K562 (cell line): Measurements from ENCODE around the gene ERP44. TPM values are rescaled to one million over a fixed set of nuclear protein-coding genes. Genes with fewer than 3 reads are reported as not detected.
A peak's percentile ranks its signal among the peaks of the same experiment; 100 is the strongest.

Source experiments
- ATAC-seq: fragments of 200-7000 bp; cut with Tn5 transposase; 3 replicates; pipeline ENCODE4 v1.9.1; 2020; ENCODE audit warnings: moderate library complexity
- BruUV-seq: library from RNA; stranded (reverse); fragments of 400-500 nt; replicated peaks from 2 replicates; lab custom pipeline; 2021; lab: Mats Ljungman, UMichigan
- CTCF ChIA-PET: fragments of 300-600 bp; formaldehyde crosslinking; extraction: SDS; loops from one replicate; lab custom pipeline; 2021; ENCODE audit warnings: low intra/inter-chr PET ratio; lab: Yijun Ruan, JAX
- POLR2A ChIA-PET: fragments of 300-600, 350-650 bp; sonication (Branson Sonifier 250); formaldehyde crosslinking; extraction: SDS; loops from one replicate; lab custom pipeline; 2021; ENCODE audit warnings: antibody characterized with exemption, inconsistent platforms; lab: Yijun Ruan, JAX
- DNase-seq, 4 experiments: peaks; one replicate each; pipeline versions ENCODE4 v3.0.0 to v3.0.0-alpha.2; 2011 to 2018; ENCODE audit warnings: low spot score in 3 of 4, mixed read lengths in 3 of 4; ENCODE audit errors: extremely low read depth in 1 of 4
- FAIRE-seq: peaks from 2 replicates; lab custom pipeline; 2011; peaks lifted over from hg19 to GRCh38; lab: Jason Lieb, UNC
- H2AFZ ChIP-seq: 2 replicates; pipeline ENCODE4 v1.6.0; 2011; ENCODE audit warnings: low read depth, low read length, control low read depth, inconsistent platforms
- H3K27ac ChIP-seq: fragments of 200-600 bp; 3 replicates; pipeline ENCODE4 v1.8.0; 2011; ENCODE audit warnings: low read depth, mild to moderate bottlenecking, control low read depth, inconsistent platforms, low read length, moderate library complexity, mixed read lengths; ENCODE audit errors: extremely low read depth
- H3K27me3 ChIP-seq, 2 experiments: fragments of 300-600 bp in 1 of 2; 2 replicates in 1 of 2; 3 replicates in 1 of 2; pipeline versions ENCODE4 v1.6.0 to v1.8.0; 2011; ENCODE audit warnings: inconsistent platforms in 2 of 2, low read length in 2 of 2, mild to moderate bottlenecking in 1 of 2, mixed read lengths in 1 of 2, moderate library complexity in 1 of 2; ENCODE audit not compliant: control insufficient read depth in 2 of 2, insufficient read depth in 2 of 2
- H3K36me3 ChIP-seq: fragments of 300-600 bp; 3 replicates; pipeline ENCODE4 v1.8.0; 2011; ENCODE audit warnings: mild to moderate bottlenecking, low read length, inconsistent platforms; ENCODE audit not compliant: control insufficient read depth, insufficient read depth
- H3K4me1 ChIP-seq, 2 experiments: fragments of 200-600 bp in 1 of 2; replicated peaks in 1 of 2; 2 replicates in 1 of 2; 3 replicates in 1 of 2; pipeline versions ENCODE4 v1.5.1 to v1.8.0; 2011; ENCODE audit warnings: inconsistent platforms in 2 of 2, low read length in 2 of 2, mild to moderate bottlenecking in 1 of 2, mixed read lengths in 1 of 2, moderate library complexity in 1 of 2; ENCODE audit not compliant: control insufficient read depth in 2 of 2, insufficient read depth in 2 of 2
- H3K4me2 ChIP-seq: 2 replicates; pipeline ENCODE4 v1.6.1; 2011; ENCODE audit warnings: low read length, control low read depth, inconsistent platforms, mixed read lengths; ENCODE audit not compliant: insufficient read depth
- H3K4me3 ChIP-seq: fragments of 200-600 bp; sonication (generic), shearing (Covaris generic); 2 replicates; pipeline ENCODE4 v1.5.1; 2016; ENCODE audit warnings: control low read depth, inconsistent platforms
- H3K79me2 ChIP-seq: fragments of 200-600 bp; 3 replicates; pipeline ENCODE4 v1.8.0; 2011; ENCODE audit warnings: low read length, inconsistent platforms; ENCODE audit not compliant: control insufficient read depth, insufficient read depth
- H3K9ac ChIP-seq, 2 experiments: 2 replicates each; pipeline versions ENCODE4 v1.6.0 to v1.6.1; 2011; ENCODE audit warnings: low read depth in 2 of 2, low read length in 2 of 2, control low read depth in 1 of 2, inconsistent platforms in 1 of 2, mild to moderate bottlenecking in 1 of 2, mixed read lengths in 1 of 2; ENCODE audit not compliant: insufficient read depth in 1 of 2
- H3K9me1 ChIP-seq: one replicate; pipeline ENCODE4 v1.6.0; 2011; ENCODE audit warnings: inconsistent platforms, mild to moderate bottlenecking, low read length, moderate library complexity; ENCODE audit not compliant: control insufficient read depth, insufficient read depth
- H3K9me3 ChIP-seq: replicated peaks from 2 replicates; pipeline ENCODE4 v1.5.1; 2011; ENCODE audit warnings: low read depth, low read length, inconsistent platforms; ENCODE audit not compliant: control insufficient read depth, insufficient read depth
- H4K20me1 ChIP-seq: replicated peaks from 2 replicates; pipeline ENCODE4 v1.6.1; 2011; ENCODE audit warnings: low read length, inconsistent platforms, mixed read lengths; ENCODE audit not compliant: control insufficient read depth, insufficient read depth
- CBX3 ChIP-seq, 2 experiments: IDR thresholded peaks; 1 replicate in 1 of 2; 2 replicates in 1 of 2; pipeline ENCODE4 v1.6.1; 2012; ENCODE audit warnings: inconsistent platforms in 2 of 2, low read length in 2 of 2, borderline replicate concordance in 1 of 2, control low read depth in 1 of 2
- CHD1 ChIP-seq: fragments of 200-600 bp; sonication (generic); IDR thresholded peaks from one replicate; pipeline ENCODE4 v1.6.1; 2012; ENCODE audit warnings: mild to moderate bottlenecking, moderate library complexity, low read length, inconsistent platforms
- EHMT2 ChIP-seq: fragments of 450-650 bp; IDR thresholded peaks from 2 replicates; pipeline ENCODE4 v1.6.1; 2018; ENCODE audit warnings: antibody characterized with exemption
- FIP1L1 ChIP-seq: fragments of 200-400 bp; formaldehyde crosslinking; IDR thresholded peaks from 2 replicates; pipeline ENCODE4 v1.6.1; 2018; ENCODE audit warnings: mild to moderate bottlenecking, low read depth, low read length; ENCODE audit not compliant: poor library complexity, severe bottlenecking
- FOS ChIP-seq: IDR thresholded peaks from 3 replicates; pipeline ENCODE4 v1.6.1; 2011; ENCODE audit not compliant: insufficient read length; ENCODE audit errors: extremely low read depth
- GABPA ChIP-seq: fragments of 200-800 bp; sonication (Bioruptor generic); conservative IDR thresholded peaks from 2 replicates; pipeline ENCODE4 v1.6.1; 2016; ENCODE audit warnings: low read depth, missing genetic modification characterization, missing compliant biosample characterization
- HDAC1 ChIP-seq, 2 experiments: fragments of 450-650 bp; IDR thresholded peaks; 2 replicates each; pipeline ENCODE4 v1.6.1; 2016 to 2017; ENCODE audit warnings: inconsistent platforms in 1 of 2, mild to moderate bottlenecking in 1 of 2, moderate library complexity in 1 of 2
- NCOA4 ChIP-seq: fragments of 450-650 bp; IDR thresholded peaks from 2 replicates; pipeline ENCODE4 v1.6.1; 2018; ENCODE audit warnings: mild to moderate bottlenecking; ENCODE audit not compliant: partially characterized antibody
- POLR2AphosphoS5 ChIP-seq: IDR thresholded peaks from 2 replicates; pipeline ENCODE4 v1.6.1; 2011; ENCODE audit warnings: mild to moderate bottlenecking, low read depth, low read length, moderate library complexity; ENCODE audit not compliant: control insufficient read depth, insufficient read depth
- PYGO2 ChIP-seq: fragments of 450-650 bp; IDR thresholded peaks from 2 replicates; pipeline ENCODE4 v1.6.1; 2016; ENCODE audit warnings: mild to moderate bottlenecking, missing genetic modification characterization, moderate library complexity, missing compliant biosample characterization
- SPI1 ChIP-seq: IDR thresholded peaks from 2 replicates; pipeline ENCODE4 v1.6.1; 2011; ENCODE audit warnings: low read depth, low read length, control low read depth, borderline replicate concordance
- THRAP3 ChIP-seq: fragments of 450-650 bp; IDR thresholded peaks from 2 replicates; pipeline ENCODE4 v1.6.1; 2016; ENCODE audit warnings: mild to moderate bottlenecking, inconsistent platforms, borderline replicate concordance
- ZNF140 ChIP-seq: fragments of 250-450 bp; sonication (Bioruptor Pico); IDR thresholded peaks from 2 replicates; pipeline ENCODE4 v1.8.0; 2021; ENCODE audit warnings: moderate library complexity, mild to moderate bottlenecking, inconsistent platforms
- ZNF239 ChIP-seq: fragments of 250-450 bp; sonication (Bioruptor Pico); IDR thresholded peaks from 2 replicates; pipeline ENCODE4 v1.4.0; 2020; ENCODE audit warnings: mild to moderate bottlenecking
- ZZZ3 ChIP-seq: fragments of 450-650 bp; IDR thresholded peaks from 2 replicates; pipeline ENCODE4 v1.6.1; 2016; ENCODE audit warnings: antibody characterized with exemption, mild to moderate bottlenecking, moderate library complexity
- in situ Hi-C: fragments of 300-500 bp; cut with MboI; formaldehyde crosslinking; loops from 4 replicates; pipeline ENCODE4 v1.15.0; 2018; ENCODE audit warnings: inconsistent platforms, mixed read lengths
- intact Hi-C: fragments of 100-400 bp; cut with micrococcal nuclease; formaldehyde crosslinking; loops from 2 replicates; pipeline ENCODE4 v1.14.2; 2022
- polyA plus RNA-seq, 8 experiments: library from polyadenylated mRNA; depleted of rRNA in 4 of 8; stranded (reverse) in 5 of 8; unstranded in 3 of 8; fragments of >200 nt; fragmentation: Nextera tagmentation in 2 of 8; fragmentation: Illumina TruSeq in 1 of 8; extraction: Ambion mirVana in 2 of 8; extraction: Trizol in 1 of 8; gene quantifications; 2 replicates each; pipeline versions ENCODE4 v1.2.1 to v1.2.3, GENCODE V29; 2011 to 2014; ENCODE audit warnings: inconsistent platforms in 1 of 8, missing spikeins in 1 of 8
- total RNA-seq, 7 experiments: library from RNA; depleted of rRNA in 6 of 7; stranded (reverse); fragments of >200 nt in 6 of 7; fragmentation: Illumina TruSeq in 2 of 7; extraction: Trizol in 2 of 7; gene quantifications; 2 replicates each; pipeline versions ENCODE4 v1.2.1 to v1.2.3, GENCODE V29; 2011 to 2021; ENCODE audit warnings: low replicate concordance in 1 of 7
- TF ChIP-seq, protein P1 (sequence below): sonication (generic); formaldehyde crosslinking; IDR thresholded peaks from 2 replicates; pipeline ENCODE4 v1.8.1; 2023; ENCODE audit warnings: mild to moderate bottlenecking, missing genetic modification reagents
- TF ChIP-seq, protein P2 (sequence below): fragments of 250-450 bp; sonication (Bioruptor Pico); IDR thresholded peaks from 2 replicates; pipeline ENCODE4 v1.4.0; 2020

Gene ERP44
- total and polyA plus RNA-seq, 9 of the 15 experiments (the other 6 are each of a cell fraction or from before 2014, with no cell fraction given), result 9.2 to 23.4 (median 13.6) TPM

DNA sequence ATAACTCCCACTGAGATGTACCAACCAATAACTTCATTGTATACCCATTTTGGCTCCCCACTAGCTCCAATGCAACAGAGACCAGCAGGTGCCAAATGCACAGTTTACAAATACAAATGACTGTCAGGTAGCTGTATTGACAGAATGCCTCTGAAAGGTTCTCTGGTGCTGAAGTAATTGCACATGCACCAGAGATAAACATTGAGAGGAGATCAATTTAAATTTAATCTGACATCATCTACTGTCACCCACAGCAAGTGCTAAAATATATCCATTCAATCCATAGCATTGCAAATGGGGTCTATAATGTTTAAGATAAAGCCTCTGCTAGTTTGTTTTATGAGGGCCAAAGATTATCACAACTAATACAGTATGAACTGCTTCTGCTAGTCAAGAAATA is 112.2 kb downstream of the ERP44 start:
- BruUV-seq, result no TSS peak
- ATAC-seq (no peak), FAIRE-seq (peak; percentile 19), DNase-seq (no peak)
- H3K9me3 ChIP-seq, result 0 out of 2 replicates have a peak, but pooled peaks cover 2% of the 10 kb centered on the region
- H3K4me1 ChIP-seq, result no peaks in the 10 kb centered on the region
- no peaks in the 10 kb centered on the region for H3K9me1 ChIP-seq
- no peaks in the 10 kb centered on the region for H3K27me3 ChIP-seq
- no peak overlapping the region for H3K4me3 ChIP-seq
- H4K20me1 ChIP-seq, result no peaks in the 10 kb centered on the region
- ChIA-PET CTCF (interaction anchor here (0.6 kb wide), 1 partner anchor 24 kb away, joined by 3 read pairs; no protein-coding TSS in a partner anchor), POLR2A (interaction anchor here (0.7 to 1.6 kb wide), 2 partner anchors 9 to 1221 kb away, joined by 4 to 7 read pairs; no protein-coding TSS in a partner anchor)
- in situ Hi-C loops, result no loop called here
- intact Hi-C loops, result loop anchor here (10.0 kb wide), 1 partner anchor 802 kb away; no protein-coding TSS in a partner anchor
- H2AFZ ChIP-seq, result no peak overlapping the region
- H3K4me2 ChIP-seq, result no peak overlapping the region
- H3K9ac ChIP-seq, result no peak overlapping the region
- no peak overlapping the region for H3K27ac ChIP-seq
- TF ChIP-seq SPI1 (no peak), ZNF239 (no peak), CBX3 (IDR thresholded peaks at IDR 0.05; ENCODE audit: borderline replicate concordance in 1 of 2, low read length in 2 of 2) (no peak), THRAP3 (no peak), NCOA4 (no peak), POLR2AphosphoS5 (no peak), EHMT2 (no peak), CHD1 (no peak), HDAC1 (IDR thresholded peaks at IDR 0.05) (no peak), PYGO2 (tag) (no peak), FOS (no peak), FIP1L1 (no peak), ZZZ3 (no peak), GABPA (tag) (no peak), ZNF140 (no peak)
- TF ChIP-seq, protein P1, sequence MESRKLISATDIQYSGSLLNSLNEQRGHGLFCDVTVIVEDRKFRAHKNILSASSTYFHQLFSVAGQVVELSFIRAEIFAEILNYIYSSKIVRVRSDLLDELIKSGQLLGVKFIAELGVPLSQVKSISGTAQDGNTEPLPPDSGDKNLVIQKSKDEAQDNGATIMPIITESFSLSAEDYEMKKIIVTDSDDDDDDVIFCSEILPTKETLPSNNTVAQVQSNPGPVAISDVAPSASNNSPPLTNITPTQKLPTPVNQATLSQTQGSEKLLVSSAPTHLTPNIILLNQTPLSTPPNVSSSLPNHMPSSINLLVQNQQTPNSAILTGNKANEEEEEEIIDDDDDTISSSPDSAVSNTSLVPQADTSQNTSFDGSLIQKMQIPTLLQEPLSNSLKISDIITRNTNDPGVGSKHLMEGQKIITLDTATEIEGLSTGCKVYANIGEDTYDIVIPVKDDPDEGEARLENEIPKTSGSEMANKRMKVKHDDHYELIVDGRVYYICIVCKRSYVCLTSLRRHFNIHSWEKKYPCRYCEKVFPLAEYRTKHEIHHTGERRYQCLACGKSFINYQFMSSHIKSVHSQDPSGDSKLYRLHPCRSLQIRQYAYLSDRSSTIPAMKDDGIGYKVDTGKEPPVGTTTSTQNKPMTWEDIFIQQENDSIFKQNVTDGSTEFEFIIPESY (CRISPR knock-in tag), result no peak
- TF ChIP-seq, protein P2, sequence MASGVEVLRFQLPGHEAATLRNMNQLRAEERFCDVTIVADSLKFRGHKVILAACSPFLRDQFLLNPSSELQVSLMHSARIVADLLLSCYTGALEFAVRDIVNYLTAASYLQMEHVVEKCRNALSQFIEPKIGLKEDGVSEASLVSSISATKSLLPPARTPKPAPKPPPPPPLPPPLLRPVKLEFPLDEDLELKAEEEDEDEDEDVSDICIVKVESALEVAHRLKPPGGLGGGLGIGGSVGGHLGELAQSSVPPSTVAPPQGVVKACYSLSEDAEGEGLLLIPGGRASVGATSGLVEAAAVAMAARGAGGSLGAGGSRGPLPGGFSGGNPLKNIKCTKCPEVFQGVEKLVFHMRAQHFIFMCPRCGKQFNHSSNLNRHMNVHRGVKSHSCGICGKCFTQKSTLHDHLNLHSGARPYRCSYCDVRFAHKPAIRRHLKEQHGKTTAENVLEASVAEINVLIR (CRISPR knock-in tag), result no peak
- H3K79me2 ChIP-seq, result no peaks in the 10 kb centered on the region
- H3K36me3 ChIP-seq, result peaks cover 7% of the 10 kb centered on the region
